ENCODE data around the gene HNRNPA1.

GRCh38 chr12:54304187-54304810 is 23.8 kb downstream of the HNRNPA1 start:
- TF ChIP-seq YY1 (IDR thresholded peaks at IDR 0.05; ENCODE audit: insufficient read depth, insufficient read length), result no peak
- no peak for TF ChIP-seq ZNF274 (IDR thresholded peaks at IDR 0.05; ENCODE audit: low read depth, low read length)
- no peak for TF ChIP-seq SUZ12 (IDR thresholded peaks at IDR 0.05; ENCODE audit: extremely low read depth, insufficient read depth, insufficient read length)
